PC-9 (cell line): ENCODE data around the gene PRDM16. TPM values are rescaled to one million over a fixed set of nuclear protein-coding genes. Genes with fewer than 3 reads are reported as not detected.

Experiments
- BruUV-seq: library from RNA; stranded (reverse); fragments of 400-500 nt; replicated peaks from 2 replicates; lab custom pipeline; 2021; lab: Mats Ljungman, UMichigan
- CTCF ChIA-PET: fragments of 300-600 bp; sonication (Branson Sonifier 250); formaldehyde crosslinking; loops from one replicate; lab custom pipeline; 2022; ENCODE audit warnings: antibody characterized with exemption; lab: Charles Lee
- POLR2A ChIA-PET: fragments of 300-600 bp; sonication (Branson Sonifier 250); formaldehyde crosslinking; loops from one replicate; lab custom pipeline; 2022; ENCODE audit warnings: antibody characterized with exemption; ENCODE audit not compliant: unreplicated experiment; lab: Charles Lee
- DNase-seq, 2 experiments: peaks; one replicate each; pipeline versions ENCODE4 v3.0.0 to v3.0.0-alpha.2; 2015 to 2022; ENCODE audit warnings: mixed read lengths in 1 of 2
- H2AFZ ChIP-seq: fragments of 200-600 bp; sonication (generic); 2 replicates; pipeline ENCODE4 v1.8.1; 2017; ENCODE audit warnings: antibody characterized with exemption
- H3F3A ChIP-seq: fragments of 200-600 bp; sonication (generic); 2 replicates; pipeline ENCODE4 v1.8.1; 2017; ENCODE audit warnings: antibody characterized with exemption, mild to moderate bottlenecking, low read depth; ENCODE audit not compliant: insufficient read depth
- H3K27ac ChIP-seq: fragments of 200-600 bp; sonication (generic); 2 replicates; pipeline ENCODE4 v1.6.1; 2016; ENCODE audit warnings: mixed run types
- H3K27me3 ChIP-seq: fragments of 200-600 bp; sonication (generic); 2 replicates; pipeline ENCODE4 v1.6.1; 2016; ENCODE audit warnings: low read depth, mixed run types; ENCODE audit not compliant: insufficient read depth
- H3K36me3 ChIP-seq: fragments of 200-600 bp; sonication (generic); 2 replicates; pipeline ENCODE4 v1.6.1; 2016; ENCODE audit warnings: low read depth, mixed run types
- H3K4me1 ChIP-seq: fragments of 200-600 bp; sonication (generic); replicated peaks from 2 replicates; pipeline ENCODE4 v1.6.1; 2016; ENCODE audit warnings: mixed run types; ENCODE audit not compliant: insufficient read depth
- H3K4me2 ChIP-seq: fragments of 200-600 bp; sonication (generic); 2 replicates; pipeline ENCODE4 v1.6.1; 2017; ENCODE audit warnings: mixed run types
- H3K4me3 ChIP-seq: fragments of 200-600 bp; sonication (generic); 2 replicates; pipeline ENCODE4 v1.6.1; 2016; ENCODE audit warnings: mixed run types
- H3K79me2 ChIP-seq: fragments of 200-600 bp; sonication (generic); 2 replicates; pipeline ENCODE4 v1.6.1; 2017; ENCODE audit warnings: low read depth, mixed run types
- H3K9me2 ChIP-seq: fragments of 200-600 bp; sonication (generic); 2 replicates; pipeline ENCODE4 v1.8.1; 2017; ENCODE audit warnings: mild to moderate bottlenecking; ENCODE audit not compliant: insufficient read depth
- H3K9me3 ChIP-seq: fragments of 200-600 bp; sonication (generic); 2 replicates; pipeline ENCODE4 v1.8.1; 2016; ENCODE audit warnings: low read depth; ENCODE audit not compliant: insufficient read depth
- H4K20me1 ChIP-seq: fragments of 200-600 bp; sonication (generic); 2 replicates; pipeline ENCODE4 v1.8.1; 2017; ENCODE audit not compliant: insufficient read depth
- CTCF ChIP-seq: fragments of 200-600 bp; sonication (generic); conservative IDR thresholded peaks from 2 replicates; pipeline ENCODE4 v1.6.1; 2017; ENCODE audit warnings: mixed run types, antibody characterized with exemption, mild to moderate bottlenecking, moderate library complexity
- EZH2 ChIP-seq: fragments of 200-600 bp; sonication (generic); IDR thresholded peaks from 2 replicates; pipeline ENCODE4 v1.8.0; 2017; ENCODE audit warnings: antibody characterized with exemption, low read depth
- intact Hi-C: fragments of 100-400 bp; cut with micrococcal nuclease; formaldehyde crosslinking; loops from one replicate; pipeline ENCODE4 v1.10.0; 2022; ENCODE audit not compliant: unreplicated experiment
- total RNA-seq: library from RNA; stranded (reverse); gene quantifications from 2 replicates; pipeline ENCODE4 v1.2.3, GENCODE V29; 2021

Gene PRDM16
- total RNA-seq, 1 experiment from 2014 or later, result not detected

DNA sequence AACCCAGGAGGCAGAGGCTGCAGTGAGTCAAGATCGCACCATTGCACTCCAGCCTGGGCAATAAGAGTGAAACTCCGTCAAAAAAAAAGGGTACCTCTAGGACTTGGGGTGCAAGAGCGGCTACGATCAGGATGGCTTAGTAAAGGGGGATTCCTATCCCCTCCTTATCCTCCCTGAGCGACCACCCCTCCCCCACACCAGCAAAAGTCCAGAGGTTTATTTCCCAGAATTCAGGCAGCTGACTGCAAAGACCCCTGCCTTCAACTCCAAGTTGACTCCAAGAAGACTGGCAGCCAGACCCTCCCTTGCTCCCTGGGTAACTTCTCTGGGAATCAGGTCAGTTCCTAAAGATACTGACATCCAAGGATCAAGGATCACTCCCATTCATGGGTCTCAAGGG is 12.4 kb upstream of the PRDM16 start:
- BruUV-seq, result no TSS peak
- intact Hi-C loops, result no loop called here
- Histone ChIP-seq H3K36me3 (no peaks in the 10 kb centered on the region), H4K20me1 (0 out of 2 replicates have a peak, but pooled peaks cover 2% of the 10 kb centered on the region), H3K4me3 (no peak overlapping the region), H3K27ac (no peak overlapping the region), H3K4me1 (no peaks in the 10 kb centered on the region), H3F3A (no peaks in the 10 kb centered on the region), H3K4me2 (no peak overlapping the region), H3K79me2 (no peaks in the 10 kb centered on the region), H2AFZ (no peak overlapping the region), H3K9me2 (no peaks in the 10 kb centered on the region), H3K9me3 (no peaks in the 10 kb centered on the region), H3K27me3 (peaks cover 73% of the 10 kb centered on the region)
- no peak for DNase-seq
- TF ChIP-seq EZH2 (no peak), CTCF (no peak)
- ChIA-PET POLR2A (no interaction called here), CTCF (no interaction called here)

DNA sequence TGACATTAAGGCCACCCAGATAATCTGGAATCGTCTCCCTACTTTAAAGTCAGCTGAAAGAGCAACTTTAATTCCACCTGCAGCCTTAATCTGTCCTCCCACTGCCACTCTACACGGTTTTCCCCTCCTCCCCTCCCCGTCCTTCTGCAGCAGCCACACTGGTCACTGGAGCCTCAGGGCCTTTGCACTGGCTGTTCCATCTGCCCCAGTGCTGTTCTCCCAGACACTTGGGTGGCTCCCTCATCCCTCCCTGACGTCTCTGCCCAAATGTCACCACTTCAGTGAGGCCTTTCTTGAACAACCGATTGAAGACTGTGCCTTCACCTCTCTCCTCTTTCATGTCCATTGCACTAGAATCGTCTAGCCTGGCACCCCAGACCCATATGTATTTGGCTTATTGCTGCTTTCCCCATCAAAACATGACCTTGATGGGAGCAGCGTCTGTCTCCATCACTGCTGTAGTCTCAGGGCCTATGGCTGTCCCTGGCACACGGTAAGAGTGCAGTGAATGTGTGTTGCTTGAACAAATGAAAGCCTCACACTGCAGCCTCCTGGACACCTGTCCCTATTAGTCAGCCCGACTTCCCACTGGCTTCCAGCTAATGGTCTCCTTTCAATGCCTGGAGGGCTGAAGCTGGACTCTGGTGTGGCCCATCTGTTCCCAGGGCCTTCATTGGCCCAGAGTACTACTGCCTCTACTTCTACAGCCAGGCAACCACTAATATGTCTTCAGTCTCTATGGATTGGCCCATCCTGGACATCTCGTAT is 10.6 kb upstream of the PRDM16 start:
- no peak overlapping the region for H3K4me3 ChIP-seq
- ChIA-PET CTCF (no interaction called here), POLR2A (no interaction called here)
- H3K9me2 ChIP-seq, result no peaks in the 10 kb centered on the region
- TF ChIP-seq CTCF, result no peak
- no peak for TF ChIP-seq EZH2
- 0 out of 2 replicates have a peak, but pooled peaks cover 2% of the 10 kb centered on the region for H4K20me1 ChIP-seq
- DNase-seq, result no peak
- no peaks in the 10 kb centered on the region for H3K36me3 ChIP-seq
- H3K9me3 ChIP-seq, result no peaks in the 10 kb centered on the region
- no peaks in the 10 kb centered on the region for H3K4me1 ChIP-seq
- BruUV-seq, result no TSS peak
- intact Hi-C loops, result no loop called here
- no peaks in the 10 kb centered on the region for H3K79me2 ChIP-seq
- H3F3A ChIP-seq, result no peaks in the 10 kb centered on the region
- no peak overlapping the region for H3K27ac ChIP-seq
- no peak overlapping the region for H2AFZ ChIP-seq
- H3K27me3 ChIP-seq, result peaks cover 78% of the 10 kb centered on the region
- no peak overlapping the region for H3K4me2 ChIP-seq

- Histone ChIP-seq H3K27ac (no peak overlapping the region), H3K27me3 (peaks cover 78% of the 10 kb centered on the region), H3K79me2 (no peaks in the 10 kb centered on the region), H3K4me1 (no peaks in the 10 kb centered on the region), H3K36me3 (no peaks in the 10 kb centered on the region), H2AFZ (no peak overlapping the region), H3F3A (no peaks in the 10 kb centered on the region), H3K4me2 (no peak overlapping the region), H4K20me1 (0 out of 2 replicates have a peak, but pooled peaks cover 2% of the 10 kb centered on the region), H3K9me3 (no peaks in the 10 kb centered on the region), H3K9me2 (no peaks in the 10 kb centered on the region), H3K4me3 (no peak overlapping the region)
- BruUV-seq, result no TSS peak
- no peak for DNase-seq
- CTCF ChIA-PET, result no interaction called here
- intact Hi-C loops, result no loop called here
- POLR2A ChIA-PET, result no interaction called here
- TF ChIP-seq EZH2, result no peak
- TF ChIP-seq CTCF, result no peak
These were observed 8.9 kb upstream of the PRDM16 start for GRCh38 chr1:3060127-3060526.
